Trophoblast cell (in vitro differentiated cells and primary cell): ENCODE measurements around the gene SERPINA4.

Source experiments
- DNase-seq, 2 donors: peaks; one replicate each; pipeline ENCODE4 v3.0.0-alpha.2; 2016
- H2AFZ ChIP-seq: 2 replicates; pipeline ENCODE4 v1.6.1; 2013; ENCODE audit warnings: low read length, moderate library complexity, mild to moderate bottlenecking; ENCODE audit not compliant: insufficient read depth, poor library complexity
- H2AK5ac ChIP-seq: 2 replicates; pipeline ENCODE4 v1.6.1; 2013; ENCODE audit warnings: mild to moderate bottlenecking, low read length
- H2BK120ac ChIP-seq: 2 replicates; pipeline ENCODE4 v1.6.1; 2013; ENCODE audit warnings: low read length, mild to moderate bottlenecking, moderate library complexity; ENCODE audit not compliant: insufficient read depth, poor library complexity
- H2BK12ac ChIP-seq: 2 replicates; pipeline ENCODE4 v1.6.1; 2013; ENCODE audit warnings: mild to moderate bottlenecking, low read length, moderate library complexity
- H2BK5ac ChIP-seq: 2 replicates; pipeline ENCODE4 v1.6.1; 2013; ENCODE audit warnings: low read length, low read depth, moderate library complexity, mild to moderate bottlenecking; ENCODE audit not compliant: poor library complexity
- H3K14ac ChIP-seq: 2 replicates; pipeline ENCODE4 v1.6.1; 2013; ENCODE audit warnings: mild to moderate bottlenecking, low read length
- H3K18ac ChIP-seq: 2 replicates; pipeline ENCODE4 v1.6.1; 2013; ENCODE audit warnings: mild to moderate bottlenecking, low read length
- H3K23ac ChIP-seq: 2 replicates; pipeline ENCODE4 v1.6.1; 2013; ENCODE audit warnings: low read length
- H3K27ac ChIP-seq: 2 replicates; pipeline ENCODE4 v1.5.1; 2013; ENCODE audit warnings: low read depth, mild to moderate bottlenecking, inconsistent platforms, low read length, moderate library complexity
- H3K27me3 ChIP-seq: 2 replicates; pipeline ENCODE4 v1.6.1; 2013; ENCODE audit warnings: inconsistent platforms, mild to moderate bottlenecking, low read length, moderate library complexity; ENCODE audit not compliant: insufficient read depth
- H3K36me3 ChIP-seq, 2 experiments: 1 replicate in 1 of 2; 2 replicates in 1 of 2; pipeline ENCODE4 v1.6.1; 2013; ENCODE audit warnings: low read length in 2 of 2, mild to moderate bottlenecking in 2 of 2, moderate library complexity in 1 of 2; ENCODE audit not compliant: insufficient read depth in 2 of 2, control insufficient read depth in 1 of 2
- H3K4ac ChIP-seq: 2 replicates; pipeline ENCODE4 v1.6.1; 2013; ENCODE audit warnings: low read depth, mild to moderate bottlenecking, low read length, moderate library complexity
- H3K4me1 ChIP-seq, 2 experiments: 1 replicate in 1 of 2; 2 replicates in 1 of 2; pipeline ENCODE4 v1.6.1; 2013; ENCODE audit warnings: low read length in 2 of 2, mild to moderate bottlenecking in 2 of 2, moderate library complexity in 1 of 2; ENCODE audit not compliant: insufficient read depth in 2 of 2, control insufficient read depth in 1 of 2
- H3K4me2 ChIP-seq: 2 replicates; pipeline ENCODE4 v1.6.1; 2013; ENCODE audit warnings: inconsistent platforms, mild to moderate bottlenecking, low read length, moderate library complexity
- H3K4me3 ChIP-seq: 2 replicates; pipeline ENCODE4 v1.5.1; 2013; ENCODE audit warnings: mild to moderate bottlenecking, low read depth, low read length, inconsistent platforms
- H3K79me1 ChIP-seq: one replicate; pipeline ENCODE4 v1.6.1; 2013; ENCODE audit warnings: low read length
- H3K79me2 ChIP-seq: 2 replicates; pipeline ENCODE4 v1.6.1; 2013; ENCODE audit warnings: low read length, mild to moderate bottlenecking; ENCODE audit not compliant: control insufficient read depth, insufficient read depth, poor library complexity
- H3K9ac ChIP-seq: 2 replicates; pipeline ENCODE4 v1.6.1; 2013; ENCODE audit warnings: mild to moderate bottlenecking, low read length
- H3K9me3 ChIP-seq: 2 replicates; pipeline ENCODE4 v1.6.1; 2013; ENCODE audit warnings: low read depth, mild to moderate bottlenecking, control low read depth, inconsistent platforms, low read length; ENCODE audit not compliant: insufficient read depth
- H4K12ac ChIP-seq: 2 replicates; pipeline ENCODE4 v1.6.1; 2013; ENCODE audit warnings: low read depth, mild to moderate bottlenecking, low read length, moderate library complexity
- H4K8ac ChIP-seq: 2 replicates; pipeline ENCODE4 v1.6.1; 2013; ENCODE audit warnings: low read depth, mild to moderate bottlenecking, low read length, moderate library complexity
- H4K91ac ChIP-seq: one replicate; pipeline ENCODE4 v1.6.1; 2013; ENCODE audit warnings: low read depth, mild to moderate bottlenecking, low read length, moderate library complexity
- WGBS: extraction: QIAGEN DNeasy Blood & Tissue Kit; methylation state at CpG from one replicate; pipeline ENCODE4 v1.1.7; 2013; ENCODE audit warnings: missing lambda C conversion rate; ENCODE audit not compliant: insufficient read length, insufficient coverage; ENCODE audit errors: extremely low coverage; 5-methylcytosine and 5-hydroxymethylcytosine counted together

SERPINA4 gene

GRCh38 chr14:94611179-94611578, 49.9 kb downstream of the SERPINA4 start:
- H4K12ac ChIP-seq: no peak overlapping the region
- no peaks in the 10 kb centered on the region for H3K36me3 ChIP-seq
- no peak overlapping the region for H2AK5ac ChIP-seq
- WGBS: no CpG with 5 or more reads among the region's 5 CpGs
- H3K18ac ChIP-seq: no peak overlapping the region
- H2BK12ac ChIP-seq: no peak overlapping the region
- H2BK120ac ChIP-seq: no peak overlapping the region
- no peak overlapping the region for H2AFZ ChIP-seq
- H3K4ac ChIP-seq: no peak overlapping the region
- H3K4me3 ChIP-seq: no peak overlapping the region
- H3K27ac ChIP-seq: no peak overlapping the region
- no peak overlapping the region for H3K9ac ChIP-seq
- H3K4me1 ChIP-seq: peaks cover 0 to 4% of the 10 kb centered on the region in 2 experiments
- H3K14ac ChIP-seq: no peak overlapping the region
- H3K79me1 ChIP-seq: no peaks in the 10 kb centered on the region
- H3K23ac ChIP-seq: no peak overlapping the region
- no peak overlapping the region for H4K91ac ChIP-seq
- no peak overlapping the region for H4K8ac ChIP-seq
- H2BK5ac ChIP-seq: no peak overlapping the region
- no peaks in the 10 kb centered on the region for H3K27me3 ChIP-seq
- no peak for DNase-seq
- no peaks in the 10 kb centered on the region for H3K79me2 ChIP-seq
- H3K9me3 ChIP-seq: peaks cover under 1% of the 10 kb centered on the region
- H3K4me2 ChIP-seq: no peak overlapping the region

GRCh38 chr14:94612174-94612573, 50.9 kb downstream of the SERPINA4 start, which contains the start of gene SERPINA3:
Gene SERPINA3 (plus strand): TSS chr14:94612391. CDS start chr14:94614442, 2,051 bp downstream.
- peaks cover 7% of the 10 kb centered on the region for H3K9me3 ChIP-seq
- no peaks in the 10 kb centered on the region for H3K79me1 ChIP-seq
- H2BK5ac ChIP-seq: no peak within 1 kb of the TSS
- no peak within 1 kb of the TSS for H2AFZ ChIP-seq
- no peaks in the 10 kb centered on the region for H3K79me2 ChIP-seq
- no peak within 1 kb of the TSS for H3K27ac ChIP-seq
- no peak within 1 kb of the TSS for H4K91ac ChIP-seq
- H4K12ac ChIP-seq: no peak within 1 kb of the TSS
- no CpG with 5 or more reads among the region's 4 CpGs for WGBS
- H3K4ac ChIP-seq: no peak within 1 kb of the TSS
- no peak within 1 kb of the TSS for H2BK120ac ChIP-seq
- H3K23ac ChIP-seq: no peak within 1 kb of the TSS
- DNase-seq: peak; percentile 22 to 37
- H4K8ac ChIP-seq: no peak within 1 kb of the TSS
- no peak within 1 kb of the TSS for H2AK5ac ChIP-seq
- no peak within 1 kb of the TSS for H3K4me2 ChIP-seq
- H2BK12ac ChIP-seq: no peak within 1 kb of the TSS
- H3K9ac ChIP-seq: no peak within 1 kb of the TSS
- H3K4me1 ChIP-seq: peaks cover 0 to 4% of the 10 kb centered on the region in 2 experiments
- H3K18ac ChIP-seq: no peak within 1 kb of the TSS
- no peaks in the 10 kb centered on the region for H3K27me3 ChIP-seq
- no peaks in the 10 kb centered on the region for H3K36me3 ChIP-seq
- no peak within 1 kb of the TSS for H3K14ac ChIP-seq
- H3K4me3 ChIP-seq: no peak within 1 kb of the TSS

- no peaks in the 10 kb centered on the region for H3K79me1 ChIP-seq
- H2BK5ac ChIP-seq: no peak overlapping the region
- H2AK5ac ChIP-seq: no peak overlapping the region
- H3K9me3 ChIP-seq: peaks cover 7% of the 10 kb centered on the region
- no peak overlapping the region for H2BK12ac ChIP-seq
- H3K4me1 ChIP-seq: peaks cover 0 to 4% of the 10 kb centered on the region in 2 experiments
- no peak overlapping the region for H3K4me2 ChIP-seq
- H2AFZ ChIP-seq: no peak overlapping the region
- no peak overlapping the region for H3K4ac ChIP-seq
- H2BK120ac ChIP-seq: no peak overlapping the region
- DNase-seq: peak in 1 of 2 donors; percentile 2
- H3K23ac ChIP-seq: no peak overlapping the region
- no peaks in the 10 kb centered on the region for H3K27me3 ChIP-seq
- no peak overlapping the region for H4K91ac ChIP-seq
- no peak overlapping the region for H4K12ac ChIP-seq
- H3K36me3 ChIP-seq: no peaks in the 10 kb centered on the region
- no peak overlapping the region for H3K9ac ChIP-seq
- H3K14ac ChIP-seq: no peak overlapping the region
- H3K4me3 ChIP-seq: no peak overlapping the region
- 88% methylated on average over 1 of the region's 9 CpGs for WGBS
- H3K27ac ChIP-seq: no peak overlapping the region
- H3K79me2 ChIP-seq: no peaks in the 10 kb centered on the region
- no peak overlapping the region for H4K8ac ChIP-seq
- H3K18ac ChIP-seq: no peak overlapping the region
These were observed 51.6 kb downstream of the SERPINA4 start for GRCh38 chr14:94612580-94613554.

DNA sequence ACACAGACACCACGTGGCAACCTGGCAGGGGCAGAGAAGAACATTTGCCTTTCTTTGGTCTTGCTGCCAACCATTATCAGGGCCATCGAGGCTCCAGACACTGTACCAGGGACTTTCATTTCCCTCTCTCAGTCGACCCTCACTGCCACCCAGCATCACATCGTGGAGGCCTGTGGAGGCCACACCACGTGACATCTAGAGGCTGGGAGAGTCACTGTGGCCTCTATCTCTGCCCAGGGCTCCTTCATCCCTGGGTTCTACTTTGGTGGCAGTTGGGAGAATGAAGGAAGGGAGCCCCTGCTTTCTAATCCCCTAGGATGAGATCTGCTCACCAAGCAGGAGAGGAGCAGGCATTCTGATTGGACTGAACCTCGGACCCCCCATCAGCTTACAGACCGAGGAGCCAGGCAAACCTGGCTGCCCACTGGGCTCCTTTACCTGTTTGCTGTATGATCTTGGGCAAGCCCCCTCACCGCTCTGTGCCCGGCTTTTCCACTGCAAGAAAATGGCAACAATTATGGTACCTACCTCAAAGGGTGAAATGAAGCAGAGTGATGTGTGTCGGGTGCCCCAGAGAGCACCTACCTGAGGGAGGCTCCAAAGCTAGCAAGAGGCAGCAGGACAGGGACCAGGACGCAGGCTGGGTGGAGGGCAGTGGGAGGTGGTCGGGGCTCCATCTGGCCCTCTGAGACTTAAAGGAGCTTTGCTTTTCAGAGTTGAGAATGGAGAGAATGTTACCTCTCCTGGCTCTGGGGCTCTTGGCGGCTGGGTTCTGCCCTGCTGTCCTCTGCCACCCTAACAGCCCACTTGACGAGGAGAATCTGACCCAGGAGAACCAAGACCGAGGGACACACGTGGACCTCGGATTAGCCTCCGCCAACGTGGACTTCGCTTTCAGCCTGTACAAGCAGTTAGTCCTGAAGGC, 52.7 kb downstream of the SERPINA4 start:
- H3K27me3 ChIP-seq: no peaks in the 10 kb centered on the region
- H3K27ac ChIP-seq: no peak overlapping the region
- H4K8ac ChIP-seq: no peak overlapping the region
- no peak overlapping the region for H3K23ac ChIP-seq
- no peak overlapping the region for H3K9ac ChIP-seq
- H3K18ac ChIP-seq: no peak overlapping the region
- no peak overlapping the region for H2BK5ac ChIP-seq
- H3K9me3 ChIP-seq: peaks cover 8% of the 10 kb centered on the region
- H2BK120ac ChIP-seq: no peak overlapping the region
- no peak overlapping the region for H2AFZ ChIP-seq
- H3K14ac ChIP-seq: no peak overlapping the region
- no CpG with 5 or more reads among the region's 20 CpGs for WGBS
- H3K79me2 ChIP-seq: no peaks in the 10 kb centered on the region
- no peak for DNase-seq
- no peak overlapping the region for H3K4me3 ChIP-seq
- H2BK12ac ChIP-seq: no peak overlapping the region
- H3K79me1 ChIP-seq: no peaks in the 10 kb centered on the region
- no peak overlapping the region for H2AK5ac ChIP-seq
- H4K91ac ChIP-seq: no peak overlapping the region
- H3K4me2 ChIP-seq: no peak overlapping the region
- no peak overlapping the region for H3K4ac ChIP-seq
- peaks cover 0 to 4% of the 10 kb centered on the region in 2 experiments for H3K4me1 ChIP-seq
- no peaks in the 10 kb centered on the region for H3K36me3 ChIP-seq
- H4K12ac ChIP-seq: no peak overlapping the region
